Hypothalamus (tissue), 51 donors: Measurements from ENCODE around the gene JAK1.
A peak's percentile ranks its signal among the peaks of the same experiment; 100 is the strongest.
"Not testable (repeated sequence)": the region's sequence is repeated elsewhere in the genome, so short reads cannot be mapped to it uniquely, and the experiment has no call there.

ENCODE experiments used
- DNase-seq, 51 donors: peaks; one replicate each; lab custom pipeline; 2025; lab: John Stamatoyannopoulos, UW

The JAK1 gene

DNA sequence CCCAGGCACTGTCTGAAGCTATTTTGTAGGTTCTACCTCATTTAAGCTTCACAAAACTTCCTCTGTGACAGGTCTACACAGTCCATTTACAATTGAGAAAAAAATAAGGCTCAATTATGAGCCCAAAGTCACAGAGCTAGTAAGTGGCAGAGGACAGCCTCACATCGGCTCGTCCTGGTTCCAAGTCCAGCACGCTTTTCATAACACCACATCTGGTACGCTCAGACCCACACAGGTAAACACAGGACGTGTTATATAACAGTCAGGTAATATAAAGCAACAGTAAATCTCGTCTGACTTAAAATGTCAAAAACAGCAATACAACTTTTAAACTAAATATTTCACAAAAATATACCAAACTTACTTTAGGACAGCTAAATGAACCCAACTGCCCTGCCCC, 13.1 kb downstream of the JAK1 start:
- no peak for DNase-seq

DNA sequence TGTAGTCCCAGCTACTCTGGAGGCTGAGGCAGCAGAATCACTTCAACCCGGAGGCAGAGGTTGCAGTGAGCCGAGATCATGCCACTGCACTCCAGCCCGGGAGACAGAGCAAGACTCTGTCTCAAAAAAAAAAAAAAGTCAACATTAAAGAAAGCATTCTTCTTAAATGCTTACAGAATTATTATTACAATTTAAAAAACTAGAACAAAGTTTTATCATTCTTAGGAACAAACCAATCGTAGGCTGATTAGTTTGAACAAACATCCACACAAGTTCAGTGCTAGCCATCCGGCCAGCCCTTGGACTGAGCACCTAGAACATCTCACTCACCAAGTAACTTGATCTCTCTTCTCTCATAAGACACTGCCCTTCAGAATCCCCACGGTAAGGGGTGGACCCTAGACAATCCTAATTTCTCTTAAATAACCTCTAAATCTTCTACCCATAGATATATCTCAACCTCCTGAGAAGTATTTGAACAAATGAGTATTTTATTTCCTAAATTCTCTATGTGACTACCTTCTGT, 16.0 kb downstream of the JAK1 start:
- DNase-seq: no peak

DNA sequence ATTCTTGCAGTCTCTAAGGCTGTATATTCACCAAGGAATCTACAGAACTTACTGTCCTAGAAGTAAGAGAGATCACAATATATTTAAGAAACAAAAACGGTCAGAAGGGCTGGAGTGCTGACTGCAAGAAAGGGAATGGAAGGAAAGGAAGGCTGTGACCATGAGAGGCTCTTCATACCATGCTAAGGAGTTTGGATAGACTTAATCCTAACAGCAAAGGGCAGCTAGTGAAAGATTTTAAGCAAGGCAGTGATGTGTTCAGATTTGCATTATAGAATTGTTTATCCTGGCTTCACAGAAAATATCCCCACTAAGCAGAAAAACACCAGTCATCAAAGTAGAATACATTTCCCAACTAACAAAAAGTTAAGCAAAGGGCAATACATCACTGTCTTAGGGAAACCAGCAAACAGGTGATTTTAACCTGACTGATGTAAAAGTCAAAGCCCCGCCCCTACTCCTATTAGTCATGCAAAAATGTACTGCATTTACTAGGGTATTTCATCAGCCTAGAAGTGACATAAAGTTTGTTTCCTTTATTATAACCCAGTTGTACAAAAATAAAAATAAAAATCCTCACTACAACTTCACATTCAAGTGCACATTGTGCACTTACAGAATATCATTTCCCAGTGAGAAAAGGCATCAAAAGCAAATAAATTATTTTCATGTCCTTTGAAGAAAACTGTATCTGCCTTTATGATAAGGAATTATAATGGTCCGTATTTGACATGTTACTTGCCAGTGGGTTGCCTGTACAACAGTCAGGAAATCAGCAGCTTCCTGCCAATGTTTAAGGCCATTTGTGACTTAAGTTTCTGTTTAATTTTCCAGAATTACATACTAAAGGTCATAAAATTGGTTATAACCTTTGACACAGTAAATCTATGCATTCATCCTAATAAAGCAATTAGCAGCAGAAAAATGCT, 17.2 kb downstream of the JAK1 start:
- no peak for DNase-seq

DNA sequence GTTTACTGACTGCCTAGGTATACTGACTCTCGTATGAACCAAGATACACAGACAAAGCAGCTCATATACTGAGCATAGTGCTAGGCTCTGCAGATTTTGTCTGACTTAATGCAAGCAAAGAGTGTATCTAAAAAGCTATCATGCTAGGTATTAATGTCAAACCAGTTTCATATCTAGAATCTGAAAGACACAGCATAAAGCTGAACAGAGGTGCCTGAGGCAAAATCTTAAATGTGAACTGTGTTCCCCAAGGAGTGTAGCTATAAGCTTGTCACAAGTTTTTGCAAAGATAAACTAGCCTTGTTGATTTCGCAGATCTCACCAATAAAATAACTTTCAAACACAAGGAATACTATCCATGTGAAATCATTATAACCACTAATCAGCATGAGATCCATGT, 18.1 kb downstream of the JAK1 start:
- DNase-seq: no peak

DNA sequence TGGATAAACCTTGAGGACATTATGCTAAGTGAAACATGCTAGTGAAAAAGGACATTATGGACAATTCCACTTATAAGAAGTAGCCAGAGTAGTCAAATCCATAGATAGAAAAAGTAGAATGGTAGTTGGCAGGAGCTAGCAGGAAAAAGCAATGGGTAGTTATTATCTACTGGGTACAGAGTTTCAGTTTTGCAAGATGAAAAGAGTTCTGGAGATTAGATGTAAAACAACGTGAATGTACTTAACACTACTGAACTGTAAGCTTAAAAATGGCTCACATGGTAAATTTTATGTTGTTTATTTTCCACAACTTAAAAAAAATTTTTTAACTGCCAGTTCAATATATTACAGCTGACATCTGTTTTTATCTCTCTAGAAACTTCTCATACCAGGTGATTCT, 19.4 kb downstream of the JAK1 start:
- DNase-seq: no peak

DNA sequence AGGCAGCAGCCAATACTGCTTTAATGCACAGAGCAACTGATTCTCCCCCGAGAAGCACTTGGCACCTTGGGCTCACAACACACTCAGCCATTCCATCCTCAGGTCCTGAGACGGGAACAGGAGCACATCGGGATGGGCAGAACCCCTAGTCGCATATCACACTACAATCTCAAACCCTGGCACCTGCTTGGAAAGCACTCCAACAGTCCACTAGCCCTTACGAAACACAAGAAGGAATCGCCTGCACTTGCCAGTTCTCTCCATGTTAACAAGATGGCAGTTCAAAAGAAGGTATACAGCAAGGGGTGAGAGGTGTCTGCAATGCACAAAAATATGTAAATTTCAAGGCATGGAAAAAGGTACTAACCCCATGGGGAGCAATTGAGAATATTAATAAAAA, 21.4 kb downstream of the JAK1 start:
- no peak for DNase-seq

DNA sequence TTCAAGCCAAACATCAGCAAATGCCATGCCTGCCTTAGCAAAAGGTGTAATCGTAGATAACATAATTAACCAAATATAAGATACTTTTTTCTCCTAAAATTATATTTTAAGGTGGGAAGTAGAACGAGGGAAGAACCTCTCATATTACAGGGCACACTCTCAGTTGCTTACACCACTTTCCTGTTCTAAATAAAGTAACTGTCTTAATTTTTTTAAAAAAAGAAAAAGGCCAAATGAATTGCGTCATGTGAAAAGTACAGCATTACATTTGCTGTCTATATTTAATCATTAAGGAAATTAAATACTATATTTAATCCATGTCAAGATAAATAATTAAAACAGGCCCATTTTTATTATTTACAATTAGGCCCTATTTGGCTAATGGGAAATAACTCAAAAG, 23.7 kb downstream of the JAK1 start:
- no peak for DNase-seq

DNA sequence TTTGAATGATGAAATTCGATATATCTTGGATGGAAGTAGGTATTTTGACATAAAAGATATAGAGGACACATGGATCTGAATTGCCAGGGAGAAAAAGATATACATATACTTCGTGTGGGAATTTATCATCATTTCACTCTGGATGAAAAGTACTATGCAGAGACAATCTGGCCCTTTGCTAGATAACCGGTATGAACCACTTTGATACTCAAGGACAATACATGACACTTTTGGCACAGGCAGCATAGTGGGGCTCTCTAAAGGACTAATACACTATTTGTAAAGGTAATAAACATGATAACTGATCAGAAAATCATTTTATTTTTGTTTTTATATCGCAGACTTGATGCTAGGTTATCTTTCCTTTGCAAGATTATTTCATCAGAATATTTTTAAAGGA, 24.2 kb downstream of the JAK1 start:
- DNase-seq: no peak

DNA sequence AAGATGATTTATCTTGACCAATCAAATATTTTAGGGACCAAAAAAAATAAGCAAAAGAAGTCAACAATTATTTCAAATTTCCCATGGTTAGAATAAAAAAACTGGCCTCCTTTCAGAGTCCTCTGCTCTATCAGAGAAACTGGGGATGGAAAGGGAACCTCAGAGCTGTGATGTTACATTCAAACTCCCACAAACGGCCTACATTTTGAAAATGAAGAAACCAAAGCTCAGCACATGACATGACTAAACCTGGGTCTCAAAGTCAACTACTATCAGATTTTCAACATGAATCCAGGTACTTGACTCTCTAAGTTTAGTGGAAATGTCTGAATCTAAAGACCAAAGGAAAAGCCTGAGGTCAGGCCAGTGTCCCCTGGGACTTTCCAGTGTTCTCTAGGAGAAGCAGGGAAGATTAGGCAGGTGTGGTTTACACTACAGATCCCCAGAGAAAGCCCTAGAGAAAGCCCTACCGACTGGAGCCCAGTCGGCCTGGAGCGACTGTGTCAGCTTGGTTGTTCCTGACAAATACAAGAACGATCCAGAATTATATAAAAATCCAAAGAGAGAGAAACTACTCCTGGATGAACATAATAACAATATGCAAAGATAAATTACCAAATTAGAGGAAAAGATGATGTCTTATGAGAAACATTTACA, 24.8 kb downstream of the JAK1 start:
- DNase-seq: no peak

DNA sequence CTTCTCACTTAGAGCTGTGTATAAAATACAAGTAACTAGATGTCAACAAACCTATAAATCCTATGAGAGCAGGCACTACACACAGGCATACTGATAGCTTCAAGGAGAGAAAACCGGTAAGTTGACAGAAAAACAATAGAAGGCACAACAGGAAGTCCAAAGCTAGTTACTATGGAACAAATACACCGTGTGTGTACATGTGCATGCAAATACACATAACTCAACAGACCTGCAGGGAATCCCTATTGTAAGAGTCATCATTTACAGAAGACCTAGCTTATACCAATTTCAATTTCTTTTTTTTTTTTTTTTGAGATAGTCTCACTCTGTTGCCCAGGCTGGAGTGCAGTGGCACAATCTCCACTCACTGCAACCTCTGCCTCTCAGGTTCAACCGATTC, 26.3 kb downstream of the JAK1 start:
- no peak for DNase-seq

DNA sequence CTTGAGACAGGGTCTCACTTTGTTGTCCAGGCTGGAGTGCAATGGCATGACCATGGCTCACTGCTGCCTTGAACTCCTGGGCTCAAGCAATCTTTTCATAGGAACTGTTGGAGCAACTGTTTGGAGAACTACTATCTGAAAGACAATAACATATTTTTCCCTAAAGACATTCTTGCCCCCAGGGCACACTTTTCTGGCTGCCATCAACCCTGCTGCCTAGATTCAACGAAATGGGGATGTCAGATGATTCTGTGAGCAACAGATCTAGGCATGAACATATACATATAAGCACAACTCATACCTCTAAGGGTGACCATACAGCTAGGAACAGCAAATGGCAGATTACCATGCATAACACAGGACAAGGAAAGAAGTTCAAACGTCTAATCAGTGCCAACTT, 27.4 kb downstream of the JAK1 start:
- DNase-seq: no peak

DNA sequence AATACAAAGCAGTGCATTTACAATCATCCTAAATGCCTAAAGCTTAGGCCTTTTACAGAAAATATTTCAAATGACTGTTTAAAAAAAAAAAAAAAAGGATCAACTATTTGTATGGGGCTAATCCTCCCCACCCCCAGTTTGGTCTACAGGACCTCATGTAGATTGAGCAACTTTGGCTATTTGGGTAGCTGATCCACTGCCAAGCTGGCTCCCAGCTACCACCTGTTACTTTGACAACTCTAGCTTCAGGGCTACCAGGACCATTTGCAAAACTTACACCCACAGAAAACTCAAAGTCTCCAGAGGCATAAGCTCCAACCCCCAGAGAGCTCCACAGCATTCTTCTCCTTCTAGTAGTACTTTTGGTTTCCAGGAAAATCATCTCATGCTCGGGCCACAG, 29.4 kb downstream of the JAK1 start:
- DNase-seq: peak in 1 of 51 donors; percentile 2

DNA sequence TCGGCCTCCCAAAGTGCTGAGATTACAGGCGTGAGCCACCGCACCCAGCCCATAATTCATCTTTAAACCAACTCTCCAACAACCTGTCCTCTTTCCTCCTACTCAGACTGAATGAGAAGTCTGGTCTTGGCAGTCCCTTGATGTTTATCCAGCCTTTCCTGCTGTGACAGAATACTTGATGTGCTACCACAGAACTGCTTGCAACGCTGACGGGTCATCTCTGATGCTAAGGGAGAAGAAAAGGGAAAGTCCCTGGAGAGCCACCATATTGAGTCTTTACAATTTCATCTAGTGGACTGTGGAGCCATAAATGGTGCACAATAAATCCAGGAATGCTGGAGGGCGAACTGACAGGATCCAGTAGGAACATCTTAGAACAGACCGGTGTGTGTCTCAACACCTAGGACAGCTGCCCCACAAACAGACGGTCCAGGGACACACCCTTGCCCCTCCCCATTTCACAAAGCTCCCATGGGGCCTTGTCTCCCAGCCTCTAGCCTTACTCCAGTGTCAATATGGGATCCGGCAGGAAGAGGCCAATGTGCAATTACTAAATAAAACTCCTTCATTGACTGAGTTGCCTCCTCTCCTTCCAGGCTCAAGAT, 30.7 kb downstream of the JAK1 start:
- DNase-seq: no peak

DNA sequence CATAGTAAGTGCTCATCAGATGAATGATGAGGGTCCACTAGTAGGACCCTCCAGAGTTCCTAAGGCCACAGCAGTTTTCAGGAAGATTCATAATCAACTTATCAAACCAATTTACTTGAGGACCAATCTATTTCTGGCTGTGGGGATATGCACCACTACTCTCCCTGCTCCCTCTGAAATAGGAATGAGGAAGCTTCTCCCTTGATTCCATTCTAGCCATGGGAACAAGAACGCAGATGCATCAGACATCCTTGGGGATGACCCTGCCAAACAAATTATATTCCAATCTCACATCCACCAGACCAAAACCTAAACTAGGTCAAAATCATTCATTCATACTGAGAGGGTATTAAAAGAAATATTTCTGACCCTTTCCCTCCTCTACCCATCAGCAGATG, 31.5 kb downstream of the JAK1 start:
- no peak for DNase-seq

DNA sequence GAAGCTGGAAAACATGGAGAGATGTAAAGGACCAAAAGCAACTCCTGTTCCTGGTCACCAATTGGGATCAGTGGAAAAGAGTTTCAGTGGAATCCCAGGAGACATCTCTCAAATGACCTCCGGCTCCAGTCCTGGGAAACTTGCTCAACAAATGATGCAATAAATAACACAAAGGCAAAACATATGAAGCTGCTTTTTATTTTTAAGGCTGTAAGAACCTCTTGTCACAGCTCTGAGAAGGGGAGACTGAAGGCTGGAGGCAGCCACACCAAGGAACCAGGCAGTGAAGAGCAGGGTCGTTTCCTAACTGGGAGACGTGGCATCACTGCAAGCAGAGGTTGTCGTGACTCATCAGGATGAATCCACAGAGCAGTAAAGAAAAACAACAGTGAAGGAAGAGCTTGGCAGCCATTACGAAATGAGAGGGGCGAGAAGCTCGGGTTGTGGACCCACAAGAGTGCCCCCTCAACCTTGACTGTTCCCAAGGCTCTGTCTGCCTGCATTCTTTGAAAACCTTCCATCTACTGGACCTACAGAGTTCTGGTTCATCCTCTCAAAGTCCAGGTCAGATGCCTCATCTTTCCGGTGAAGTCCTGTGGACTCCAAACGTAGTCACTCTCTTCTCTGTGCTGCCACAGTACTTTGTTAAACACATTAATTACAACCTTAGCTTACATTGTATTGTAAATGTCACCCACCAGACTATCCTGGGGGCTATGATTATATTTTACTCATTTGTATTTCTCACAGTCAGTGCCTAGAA, 32.1 kb downstream of the JAK1 start:
- no peak for DNase-seq

DNA sequence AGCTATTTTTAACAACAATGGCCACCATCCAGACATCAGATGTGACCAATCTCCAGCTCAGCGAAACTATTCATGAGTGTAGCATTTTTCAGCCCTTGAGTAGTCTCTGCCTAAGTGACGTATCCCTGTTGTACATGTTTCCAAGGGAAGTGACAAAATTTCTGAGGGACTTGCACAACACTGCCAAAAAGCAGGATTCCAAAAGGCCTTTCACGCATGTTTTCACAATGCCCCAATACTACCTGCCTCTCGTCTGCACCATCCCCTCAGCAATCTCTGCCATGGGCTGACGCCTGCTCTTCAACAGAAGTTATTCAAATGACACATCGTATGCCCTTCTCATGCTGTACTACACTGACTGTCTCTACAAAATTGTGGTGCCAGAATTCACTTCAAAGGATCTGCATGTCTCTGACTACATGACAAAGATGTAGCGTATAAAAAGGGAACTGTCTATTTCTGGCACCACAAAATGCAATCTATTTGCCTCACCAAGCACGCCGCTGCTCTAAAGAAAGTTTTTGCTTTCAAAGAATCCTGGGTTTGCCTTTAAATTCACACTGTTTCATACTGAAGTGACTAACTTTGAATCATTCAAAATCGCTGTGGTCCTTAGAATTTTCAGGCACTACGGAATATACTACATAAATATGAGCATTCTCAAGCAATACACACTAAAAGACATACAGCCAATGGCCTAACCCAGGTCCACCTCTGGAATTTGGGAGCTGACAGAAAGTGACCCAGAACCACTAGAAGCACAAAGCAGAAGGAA, 32.9 kb downstream of the JAK1 start:
- DNase-seq: peak in 18 of 51 donors; percentile 2 to 58 (median 10)

DNA sequence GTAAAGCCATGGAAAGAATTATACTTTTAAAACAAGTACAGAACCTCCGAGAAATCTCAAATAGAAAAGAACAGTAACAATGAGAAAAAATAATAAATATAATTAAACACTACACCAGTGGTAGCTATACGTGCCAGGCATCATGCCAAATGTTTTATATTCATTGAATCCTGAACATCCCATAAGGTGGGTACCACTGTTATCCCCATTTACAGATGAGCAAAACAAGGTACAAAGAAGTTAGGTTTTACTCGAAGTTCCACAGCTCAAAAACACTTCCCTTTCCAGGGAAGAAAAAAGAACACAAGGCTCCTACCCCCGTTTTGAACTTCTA, 33.4 kb downstream of the JAK1 start:
- DNase-seq: no peak

DNA sequence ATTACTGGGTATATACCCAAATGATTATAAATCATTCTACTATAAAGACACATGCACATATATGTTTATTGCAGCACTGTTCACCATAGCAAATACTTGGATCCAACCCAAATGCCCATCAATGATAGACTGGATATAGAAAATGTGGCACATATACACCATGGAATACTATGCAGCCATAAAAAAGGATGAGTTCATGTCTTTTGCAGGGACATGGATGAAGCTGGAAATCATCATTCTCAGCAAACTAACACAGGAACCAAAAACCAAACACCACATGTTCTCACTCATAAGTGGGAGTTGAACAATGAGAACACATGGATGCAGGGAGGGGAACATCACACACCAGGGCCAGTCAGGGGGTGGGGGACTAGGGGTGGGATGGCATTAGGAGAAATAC, 35.7 kb downstream of the JAK1 start:
- DNase-seq: not testable (repeated sequence)

DNA sequence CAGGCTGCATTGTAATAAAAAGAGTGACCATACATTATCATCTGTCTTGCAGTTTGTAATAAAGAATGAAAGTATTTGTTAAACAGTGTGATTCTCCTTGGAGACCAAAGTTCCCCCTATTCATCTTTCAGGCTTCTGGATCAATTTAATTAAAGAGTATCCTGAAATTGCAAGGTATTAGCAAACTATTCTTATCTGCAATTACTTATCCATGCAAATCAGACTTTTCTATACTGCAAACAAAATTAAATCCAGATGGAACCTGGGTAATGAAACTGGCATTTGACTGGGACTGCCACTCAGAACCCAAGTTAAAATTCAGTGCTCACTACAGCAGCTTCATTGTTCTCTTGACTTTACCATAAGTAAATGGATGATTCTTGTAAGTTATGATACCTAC, 37.1 kb downstream of the JAK1 start:
- no peak for DNase-seq

DNA sequence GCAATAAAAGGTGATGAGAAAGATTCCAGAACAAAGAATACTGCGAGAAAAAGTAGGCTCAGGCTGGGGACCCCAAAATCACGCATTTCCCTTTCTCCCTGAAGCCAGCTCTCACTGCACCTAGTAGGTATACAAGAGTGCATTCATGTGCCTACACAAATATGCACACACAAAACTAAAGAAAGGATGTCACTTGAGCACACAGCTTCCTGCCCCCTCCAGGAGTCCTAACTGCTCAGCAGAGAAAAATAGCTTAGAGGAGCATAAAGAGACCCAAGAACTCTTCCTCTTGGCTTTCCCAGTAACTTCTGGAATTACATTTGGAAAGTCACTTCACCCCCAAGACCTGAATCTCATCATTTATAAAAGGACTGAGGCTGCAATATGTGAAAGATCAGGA, 38.0 kb downstream of the JAK1 start:
- DNase-seq: no peak
